ENCODE results near the gene CITED1.

DNA sequence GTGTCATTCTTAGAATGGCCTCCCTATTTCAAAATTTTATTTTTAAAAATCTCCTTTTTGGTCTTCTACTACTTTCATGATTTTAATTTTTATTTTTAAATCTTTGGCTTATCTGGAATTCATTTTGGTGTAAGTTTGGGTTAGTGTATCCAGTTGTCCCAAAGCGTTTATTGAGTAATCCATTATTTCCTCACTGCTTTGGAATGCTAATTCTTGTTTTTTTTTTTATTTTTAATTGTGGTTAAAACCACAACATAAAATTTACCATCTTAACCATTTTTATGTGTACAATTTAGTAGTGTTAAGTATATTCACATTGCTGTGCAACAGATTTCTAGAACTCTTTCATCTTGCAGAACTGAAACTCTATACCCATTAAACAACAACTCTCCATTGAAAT lies 8.7 kb downstream of the CITED1 start:
- TF ChIP-seq, protein P1, sequence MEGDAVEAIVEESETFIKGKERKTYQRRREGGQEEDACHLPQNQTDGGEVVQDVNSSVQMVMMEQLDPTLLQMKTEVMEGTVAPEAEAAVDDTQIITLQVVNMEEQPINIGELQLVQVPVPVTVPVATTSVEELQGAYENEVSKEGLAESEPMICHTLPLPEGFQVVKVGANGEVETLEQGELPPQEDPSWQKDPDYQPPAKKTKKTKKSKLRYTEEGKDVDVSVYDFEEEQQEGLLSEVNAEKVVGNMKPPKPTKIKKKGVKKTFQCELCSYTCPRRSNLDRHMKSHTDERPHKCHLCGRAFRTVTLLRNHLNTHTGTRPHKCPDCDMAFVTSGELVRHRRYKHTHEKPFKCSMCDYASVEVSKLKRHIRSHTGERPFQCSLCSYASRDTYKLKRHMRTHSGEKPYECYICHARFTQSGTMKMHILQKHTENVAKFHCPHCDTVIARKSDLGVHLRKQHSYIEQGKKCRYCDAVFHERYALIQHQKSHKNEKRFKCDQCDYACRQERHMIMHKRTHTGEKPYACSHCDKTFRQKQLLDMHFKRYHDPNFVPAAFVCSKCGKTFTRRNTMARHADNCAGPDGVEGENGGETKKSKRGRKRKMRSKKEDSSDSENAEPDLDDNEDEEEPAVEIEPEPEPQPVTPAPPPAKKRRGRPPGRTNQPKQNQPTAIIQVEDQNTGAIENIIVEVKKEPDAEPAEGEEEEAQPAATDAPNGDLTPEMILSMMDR (IDR thresholded peaks at IDR 0.05): no peak
- no peak for TF ChIP-seq POLR2A (IDR thresholded peaks at IDR 0.05)
- TF ChIP-seq EP300 (IDR thresholded peaks at IDR 0.05): no peak
- TF ChIP-seq POLR2AphosphoS5 (IDR thresholded peaks at IDR 0.05): no peak

Data from upper lobe of left lung (tissue), 4 donors.